GM21423 (cell line): ENCODE measurements around the gene ANKRD9.

ENCODE experiments used
- ATAC-seq: cut with Tn5 transposase; IDR thresholded peaks from one replicate; pipeline ENCODE4 v1.9.1; 2021; ENCODE audit warnings: mild to moderate bottlenecking, moderate library complexity; ENCODE audit not compliant: unreplicated experiment

The ANKRD9 gene

DNA sequence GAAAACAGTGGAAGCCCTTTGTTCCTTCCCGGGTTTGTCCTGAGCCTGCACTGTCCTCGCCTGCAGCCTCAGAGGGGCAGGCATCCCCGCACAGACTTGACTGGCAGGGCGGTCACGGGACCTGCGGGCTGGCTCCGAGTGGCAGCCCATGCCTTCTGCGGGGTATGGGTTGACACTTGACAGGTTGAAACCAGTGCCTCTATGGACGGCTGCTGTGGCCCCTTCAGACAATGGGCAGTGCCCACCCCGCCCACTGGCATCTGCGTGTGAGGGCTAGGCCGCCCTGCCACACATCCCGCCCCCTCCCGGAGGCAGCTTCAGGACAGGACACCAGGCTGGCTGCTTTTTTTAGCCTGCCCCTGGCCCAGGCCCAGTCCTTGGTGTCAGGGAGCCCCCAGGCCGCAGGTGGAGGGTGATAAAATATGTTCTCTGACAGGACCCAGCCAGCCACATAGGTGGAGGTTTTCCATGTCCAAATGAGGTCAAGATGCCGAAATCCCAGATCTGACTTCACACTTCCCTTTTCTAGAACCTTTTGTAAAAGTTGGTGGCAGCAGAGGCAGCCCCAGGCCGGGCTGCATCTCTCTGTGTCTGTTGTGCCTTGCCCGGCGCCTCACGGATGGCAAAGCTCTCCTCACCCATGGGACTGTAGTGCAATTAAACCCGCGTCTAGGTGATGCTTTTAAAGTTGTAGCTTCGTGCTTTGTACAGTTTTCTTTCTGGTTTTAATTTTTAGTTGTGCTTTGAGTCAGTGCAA is 10.0 kb downstream of the ANKRD9 start:
- ATAC-seq = no peak

DNA sequence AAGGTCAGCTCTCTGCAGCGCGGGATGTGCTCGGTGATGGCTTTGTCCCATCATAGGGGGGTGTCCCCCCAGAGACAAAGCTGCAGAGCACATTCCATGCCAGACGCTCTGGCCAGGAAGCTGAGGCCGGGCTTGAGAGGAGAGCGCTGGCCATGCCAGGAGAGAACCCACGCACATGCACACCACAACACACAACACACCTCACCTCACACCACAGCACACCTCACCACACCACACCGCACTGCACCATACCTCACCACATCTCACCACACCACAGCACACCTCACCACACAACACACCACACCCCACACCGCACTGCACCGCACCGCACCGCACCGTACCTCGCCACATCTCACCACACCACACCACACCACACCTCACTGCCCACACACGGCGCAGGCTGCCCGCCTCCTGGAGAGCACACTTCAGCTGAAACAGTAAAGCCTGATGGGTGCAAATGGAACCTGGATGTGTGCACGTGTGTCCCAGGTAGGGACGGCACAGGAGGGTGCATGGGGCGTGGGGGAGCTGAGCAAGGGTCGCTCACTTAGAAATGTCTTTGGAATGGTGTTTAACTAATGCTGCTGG is 10.8 kb downstream of the ANKRD9 start:
- ATAC-seq = no peak

GRCh38 chr14:102497998-102498677 is 11.4 kb downstream of the ANKRD9 start:
- ATAC-seq = no peak

DNA sequence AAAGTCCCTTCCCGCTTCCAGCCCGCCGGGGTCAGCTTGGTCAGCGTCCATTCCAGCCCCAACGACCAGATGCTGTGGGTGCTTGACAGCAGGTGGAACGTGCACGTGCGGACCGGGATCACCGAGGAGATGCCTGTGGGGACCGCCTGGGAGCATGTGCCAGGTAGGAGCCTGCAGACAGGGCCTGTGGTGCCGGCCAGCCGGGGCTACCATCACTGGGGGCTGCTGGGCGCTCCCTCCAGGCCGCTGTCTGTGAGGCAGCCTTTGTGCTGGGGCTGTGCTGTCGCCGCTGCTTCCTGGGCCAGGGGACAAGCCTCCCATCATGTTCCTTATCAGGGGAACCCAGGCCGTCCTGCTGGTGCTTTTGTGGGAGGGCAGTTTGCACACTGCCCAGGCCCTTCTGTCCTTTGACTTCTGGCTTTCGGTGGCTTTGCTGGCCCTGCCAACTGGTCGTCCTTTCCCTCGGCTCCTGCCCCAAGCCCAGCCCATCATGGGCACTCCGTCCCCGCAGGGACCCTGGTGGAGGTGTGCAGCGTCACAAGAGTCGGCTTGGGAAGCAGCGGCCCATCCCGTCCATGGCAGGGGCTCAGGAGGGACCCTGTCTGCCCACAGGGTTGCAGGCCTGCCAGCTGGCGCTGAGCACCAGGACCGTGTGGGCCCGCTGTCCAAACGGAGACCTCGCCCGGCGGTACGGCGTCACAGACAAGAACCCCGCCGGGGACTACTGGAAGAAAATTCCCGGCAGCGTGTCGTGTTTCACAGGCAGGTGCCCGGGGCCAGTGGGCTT is 12.4 kb downstream of the ANKRD9 start:
- no peak for ATAC-seq

GRCh38 chr14:102496331-102496691 is 13.3 kb downstream of the ANKRD9 start:
- ATAC-seq = no peak

DNA sequence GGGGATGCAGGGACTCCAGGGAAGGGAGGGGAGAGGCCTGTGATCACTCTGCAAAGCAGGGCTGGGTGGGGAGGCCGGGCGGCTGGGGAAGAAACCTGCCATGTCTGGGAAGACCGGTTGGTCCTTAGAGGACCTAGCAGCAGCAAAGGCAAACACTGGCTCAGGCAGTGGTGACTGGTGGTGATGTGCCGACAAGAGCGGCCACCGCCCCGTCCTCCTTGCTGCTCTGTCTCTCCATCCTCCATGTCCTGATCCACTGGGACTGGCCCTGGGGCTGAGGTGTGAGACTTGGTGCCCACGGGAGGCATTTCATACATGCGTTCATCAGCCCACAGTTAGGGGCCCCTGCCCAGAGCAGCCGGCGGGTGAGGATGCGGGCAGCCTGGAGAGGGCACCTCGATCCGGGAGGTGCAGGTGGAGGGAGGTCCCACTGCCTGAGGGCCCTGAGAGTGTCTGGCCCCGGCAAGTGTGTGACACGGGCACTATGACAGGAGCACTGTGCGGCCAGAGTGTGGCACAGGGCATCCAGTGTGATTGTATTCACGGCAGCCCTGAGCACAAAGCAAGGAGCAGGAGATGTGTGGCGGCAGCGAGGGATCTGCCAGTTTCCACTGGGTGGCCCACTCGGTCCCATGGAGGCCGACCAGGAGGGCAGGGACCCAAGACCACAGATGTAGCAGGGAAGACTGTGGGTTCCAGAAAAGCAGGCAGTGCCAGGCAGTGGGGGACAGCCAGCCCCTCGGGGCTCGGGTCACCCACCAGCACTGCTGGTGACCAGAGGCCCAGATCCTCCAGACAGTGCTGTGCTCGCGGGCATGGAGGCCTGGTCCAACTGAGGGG is 13.9 kb downstream of the ANKRD9 start:
- no peak for ATAC-seq

- ATAC-seq = no peak
Observed at GRCh38 chr14:102493585-102493984, 16.0 kb downstream of the ANKRD9 start.

GRCh38 chr14:102493096-102493495 is 16.5 kb downstream of the ANKRD9 start:
- no peak for ATAC-seq

- ATAC-seq = no peak
Observed at GRCh38 chr14:102492531-102492910, 17.1 kb downstream of the ANKRD9 start.

GRCh38 chr14:102491786-102492530 is 17.6 kb downstream of the ANKRD9 start:
- no peak for ATAC-seq

DNA sequence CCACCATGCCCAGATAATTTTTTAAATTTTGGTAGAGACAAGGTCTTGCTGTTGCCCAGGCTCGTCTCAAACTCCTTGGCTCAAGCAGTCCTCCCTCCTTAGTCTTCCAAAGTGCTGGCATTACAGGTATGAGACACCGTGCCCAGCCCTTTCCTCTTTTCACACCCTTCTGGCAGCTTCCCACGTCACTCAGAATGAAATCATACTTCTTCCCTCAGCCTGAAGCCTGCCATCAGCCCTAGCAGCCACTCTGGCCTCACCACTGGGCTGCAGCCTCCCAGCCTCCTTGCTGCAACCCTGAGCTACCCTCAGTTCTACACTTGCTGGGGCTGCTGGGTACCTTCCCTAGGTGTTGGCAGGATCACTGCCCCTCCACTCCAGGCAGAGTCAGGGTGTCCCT is 18.2 kb downstream of the ANKRD9 start:
- ATAC-seq = no peak

DNA sequence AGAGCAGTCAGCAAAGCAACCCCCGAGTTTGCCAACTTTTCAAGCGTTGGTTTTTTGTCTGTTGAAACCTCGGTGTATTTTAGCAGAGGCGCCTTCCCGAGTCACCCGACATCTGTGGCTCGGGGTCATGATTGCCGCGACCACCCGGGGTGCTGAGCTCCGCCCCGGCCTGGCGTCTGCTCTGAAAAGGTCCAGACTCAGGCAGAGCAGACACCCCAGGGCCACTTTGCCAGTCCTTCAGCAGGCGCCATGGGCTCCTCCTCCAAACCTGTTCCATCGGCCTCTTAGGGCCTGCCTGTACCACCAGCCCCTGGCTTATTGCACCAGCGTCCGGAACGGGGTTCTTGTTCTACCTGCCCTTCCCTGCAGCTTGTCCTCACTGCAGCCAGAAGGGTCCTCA is 19.1 kb downstream of the ANKRD9 start:
- ATAC-seq = no peak

- ATAC-seq = no peak
Observed at GRCh38 chr14:102487204-102487577, 22.4 kb downstream of the ANKRD9 start.

DNA sequence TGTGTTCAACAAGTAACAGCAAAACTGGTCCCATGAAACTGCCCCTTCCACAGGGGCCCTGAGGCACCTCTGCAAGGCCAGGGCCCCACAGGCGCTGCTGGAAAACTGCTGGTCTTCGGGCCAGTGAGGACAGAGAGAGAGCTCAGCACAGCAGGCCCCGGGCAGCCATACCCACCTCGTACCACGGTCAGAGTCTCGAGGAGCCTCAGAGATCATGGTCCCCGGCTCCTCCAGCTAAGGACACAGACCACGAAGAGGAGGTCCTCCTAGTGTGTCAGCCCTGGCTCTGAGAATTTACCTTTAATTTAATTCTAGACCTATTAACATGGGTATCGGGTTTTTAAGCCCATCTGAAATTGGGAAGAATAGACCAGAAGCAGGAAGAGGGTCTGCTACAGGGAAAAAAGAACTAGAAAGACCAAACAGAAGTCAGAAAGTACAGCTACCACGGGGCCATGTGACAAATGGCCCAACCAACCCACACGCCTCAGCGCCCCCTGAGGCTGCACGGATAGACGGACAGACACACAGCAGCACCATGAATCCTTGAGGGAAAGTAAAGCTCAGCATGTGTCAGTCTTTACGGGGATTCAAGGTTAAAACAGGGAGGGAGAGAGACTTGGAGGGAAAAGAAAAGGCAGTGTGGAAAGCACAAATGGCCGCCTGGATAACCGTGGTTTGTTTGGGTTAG is 22.9 kb downstream of the ANKRD9 start:
- ATAC-seq = no peak

DNA sequence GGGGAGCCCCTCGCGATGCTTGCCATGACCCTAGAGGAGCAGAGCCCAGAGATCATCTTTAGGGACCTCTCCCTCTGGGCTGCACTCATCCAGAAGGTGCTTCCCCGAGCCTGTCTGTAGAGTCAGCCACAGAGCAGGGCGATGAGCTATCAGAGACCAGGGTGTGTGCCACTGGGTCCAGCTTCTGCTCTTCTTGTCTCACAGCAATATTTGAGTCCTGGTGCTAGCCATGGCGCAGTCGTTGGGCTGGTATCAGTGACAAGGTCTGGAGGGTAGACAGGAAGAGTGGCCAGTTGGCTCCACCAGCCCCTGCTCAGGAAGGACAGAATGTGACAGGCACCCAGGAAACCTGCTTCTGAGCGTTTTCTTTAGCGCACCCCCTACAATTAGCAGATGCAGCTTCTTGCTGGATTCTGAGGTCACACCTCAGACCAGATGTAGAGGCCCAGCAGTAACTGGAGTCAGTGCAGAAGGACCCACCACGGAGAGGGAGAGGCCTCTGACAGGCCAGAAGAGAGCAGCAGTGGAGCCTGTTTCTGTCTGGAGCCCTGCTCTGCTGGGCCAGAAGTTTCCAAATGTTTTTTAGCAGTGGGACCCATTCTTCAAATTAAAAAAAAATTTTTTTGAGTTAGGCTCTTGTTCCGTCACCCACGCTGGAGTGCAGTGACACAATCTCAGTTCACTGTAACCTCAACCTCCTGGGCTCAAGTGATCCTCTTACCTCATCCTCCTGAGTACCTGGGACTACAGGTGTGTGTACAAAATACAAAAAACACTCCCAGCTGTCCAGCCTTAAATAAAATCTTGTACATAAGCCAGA is 23.7 kb downstream of the ANKRD9 start:
- no peak for ATAC-seq

GRCh38 chr14:102484316-102484715 is 25.3 kb downstream of the ANKRD9 start:
- no peak for ATAC-seq

DNA sequence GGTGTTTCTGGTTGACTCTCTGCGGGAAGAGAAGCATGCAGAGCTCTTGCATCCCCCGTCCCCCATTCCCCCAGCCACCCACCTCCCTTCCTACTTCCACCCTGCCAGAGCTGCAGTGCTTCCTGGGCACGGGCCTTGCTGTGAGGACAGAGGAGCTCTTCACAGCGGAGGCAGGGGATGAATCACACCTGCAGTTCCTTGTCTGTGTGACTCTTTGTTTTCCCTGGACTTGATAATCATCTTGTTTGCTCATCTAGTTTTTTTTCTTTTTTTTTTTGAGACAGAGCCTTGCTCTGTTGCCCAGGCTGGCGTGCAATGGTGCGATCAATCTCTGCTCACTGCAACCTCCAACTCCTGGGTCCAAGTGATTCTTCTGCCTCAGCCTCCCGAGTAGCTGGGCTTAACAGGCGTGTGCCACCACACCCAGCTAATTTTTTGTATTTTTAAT is 27.8 kb downstream of the ANKRD9 start:
- ATAC-seq = no peak

- no peak for ATAC-seq
Observed at GRCh38 chr14:102481371-102481770, 28.2 kb downstream of the ANKRD9 start.
